Chondrocyte (in vitro differentiated cells): ENCODE data around the gene CLASP1. TPM values are rescaled to one million over a fixed set of nuclear protein-coding genes. Genes with fewer than 3 reads are reported as not detected.

Experiments
- DNase-seq: peaks from one replicate; pipeline ENCODE4 v3.0.0; 2021; ENCODE audit warnings: mixed read lengths, low spot score
- H3K27ac Mint-ChIP-seq: one replicate; pipeline ENCODE4 v1.8.0; 2021; ENCODE audit warnings: mild to moderate bottlenecking, moderate library complexity, mixed read lengths; ENCODE audit not compliant: unreplicated experiment
- H3K27me3 Mint-ChIP-seq: 2 replicates; pipeline ENCODE4 v1.8.0; 2021; ENCODE audit warnings: low read depth, mixed read lengths
- H3K36me3 Mint-ChIP-seq: 2 replicates; pipeline ENCODE4 v1.8.0; 2021; ENCODE audit warnings: low read depth, mixed read lengths
- H3K4me1 Mint-ChIP-seq: 2 replicates; pipeline ENCODE4 v1.8.0; 2021; ENCODE audit warnings: low read depth, mild to moderate bottlenecking, mixed read lengths
- H3K4me3 Mint-ChIP-seq: one replicate; pipeline ENCODE4 v1.8.0; 2021; ENCODE audit warnings: mild to moderate bottlenecking, moderate library complexity, mixed read lengths; ENCODE audit not compliant: unreplicated experiment
- H3K9me3 Mint-ChIP-seq: 2 replicates; pipeline ENCODE4 v1.8.0; 2021; ENCODE audit warnings: low read depth, mixed read lengths
- total RNA-seq: library from RNA; stranded (reverse); gene quantifications from 3 replicates; pipeline ENCODE4 v1.2.1, GENCODE V29; 2021
- TF ChIP-seq, protein P1 (sequence below): fragments of 200-600 bp; sonication (generic); IDR thresholded peaks from 2 replicates; pipeline ENCODE4 v1.5.0; 2021; ENCODE audit warnings: antibody characterized with exemption, mild to moderate bottlenecking, moderate library complexity

The CLASP1 gene
- total RNA-seq, 1 donor from 2014 or later = 56.0 TPM

DNA sequence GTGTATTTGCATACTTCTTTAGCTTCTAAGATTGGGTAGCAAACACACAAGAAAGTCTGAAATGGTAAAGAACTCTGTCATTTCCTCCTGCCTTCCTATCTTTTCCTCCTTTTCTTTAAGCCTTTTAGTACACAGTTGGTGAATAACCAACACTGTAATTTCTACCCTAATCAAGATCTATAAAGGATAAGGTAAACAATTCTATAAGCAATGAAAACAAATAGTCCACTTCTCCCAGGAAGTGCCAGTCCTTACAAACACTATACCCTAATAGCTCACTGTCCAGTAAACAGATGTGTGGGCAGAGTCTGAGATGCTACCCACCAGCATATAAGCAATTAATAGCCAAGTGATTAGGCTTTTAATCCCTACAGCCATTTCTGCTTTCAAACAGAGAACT is 283.2 kb downstream of the CLASP1 start:
- DNase-seq = no peak
- H3K36me3 Mint-ChIP-seq = peaks cover 26% of the 10 kb centered on the region
- peaks cover 19% of the 10 kb centered on the region for H3K4me1 Mint-ChIP-seq
- H3K9me3 Mint-ChIP-seq = no peaks in the 10 kb centered on the region
- no peak overlapping the region for H3K4me3 Mint-ChIP-seq
- TF ChIP-seq, protein P1, sequence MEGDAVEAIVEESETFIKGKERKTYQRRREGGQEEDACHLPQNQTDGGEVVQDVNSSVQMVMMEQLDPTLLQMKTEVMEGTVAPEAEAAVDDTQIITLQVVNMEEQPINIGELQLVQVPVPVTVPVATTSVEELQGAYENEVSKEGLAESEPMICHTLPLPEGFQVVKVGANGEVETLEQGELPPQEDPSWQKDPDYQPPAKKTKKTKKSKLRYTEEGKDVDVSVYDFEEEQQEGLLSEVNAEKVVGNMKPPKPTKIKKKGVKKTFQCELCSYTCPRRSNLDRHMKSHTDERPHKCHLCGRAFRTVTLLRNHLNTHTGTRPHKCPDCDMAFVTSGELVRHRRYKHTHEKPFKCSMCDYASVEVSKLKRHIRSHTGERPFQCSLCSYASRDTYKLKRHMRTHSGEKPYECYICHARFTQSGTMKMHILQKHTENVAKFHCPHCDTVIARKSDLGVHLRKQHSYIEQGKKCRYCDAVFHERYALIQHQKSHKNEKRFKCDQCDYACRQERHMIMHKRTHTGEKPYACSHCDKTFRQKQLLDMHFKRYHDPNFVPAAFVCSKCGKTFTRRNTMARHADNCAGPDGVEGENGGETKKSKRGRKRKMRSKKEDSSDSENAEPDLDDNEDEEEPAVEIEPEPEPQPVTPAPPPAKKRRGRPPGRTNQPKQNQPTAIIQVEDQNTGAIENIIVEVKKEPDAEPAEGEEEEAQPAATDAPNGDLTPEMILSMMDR = no peak
- H3K27me3 Mint-ChIP-seq = no peaks in the 10 kb centered on the region
- H3K27ac Mint-ChIP-seq = no peak overlapping the region

DNA sequence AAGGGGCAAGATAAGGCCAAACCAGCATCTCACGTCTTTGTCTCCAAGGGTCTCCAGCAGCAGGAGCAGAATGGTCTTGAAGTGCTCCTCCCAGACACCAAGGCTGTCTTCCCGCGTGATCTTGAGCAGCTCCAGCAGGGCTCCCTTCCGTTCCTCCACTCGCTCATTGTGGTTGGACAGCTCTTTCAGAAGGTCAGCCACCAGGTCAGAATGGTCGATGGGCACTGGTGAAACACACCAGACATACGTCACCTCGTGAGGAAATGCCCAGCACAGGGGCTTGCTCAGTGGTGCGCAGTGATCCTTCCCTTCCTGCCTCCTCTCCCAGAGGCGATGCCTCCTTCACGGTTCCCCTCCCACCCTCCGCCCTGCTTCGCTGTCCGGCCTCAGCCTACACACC is 284.2 kb downstream of the CLASP1 start:
- peaks cover 29% of the 10 kb centered on the region for H3K4me1 Mint-ChIP-seq
- DNase-seq = no peak
- H3K9me3 Mint-ChIP-seq = no peaks in the 10 kb centered on the region
- H3K4me3 Mint-ChIP-seq = no peak overlapping the region
- H3K27me3 Mint-ChIP-seq = no peaks in the 10 kb centered on the region
- no peak overlapping the region for H3K27ac Mint-ChIP-seq
- peaks cover 23% of the 10 kb centered on the region for H3K36me3 Mint-ChIP-seq
- TF ChIP-seq, protein P1 = no peak

DNA sequence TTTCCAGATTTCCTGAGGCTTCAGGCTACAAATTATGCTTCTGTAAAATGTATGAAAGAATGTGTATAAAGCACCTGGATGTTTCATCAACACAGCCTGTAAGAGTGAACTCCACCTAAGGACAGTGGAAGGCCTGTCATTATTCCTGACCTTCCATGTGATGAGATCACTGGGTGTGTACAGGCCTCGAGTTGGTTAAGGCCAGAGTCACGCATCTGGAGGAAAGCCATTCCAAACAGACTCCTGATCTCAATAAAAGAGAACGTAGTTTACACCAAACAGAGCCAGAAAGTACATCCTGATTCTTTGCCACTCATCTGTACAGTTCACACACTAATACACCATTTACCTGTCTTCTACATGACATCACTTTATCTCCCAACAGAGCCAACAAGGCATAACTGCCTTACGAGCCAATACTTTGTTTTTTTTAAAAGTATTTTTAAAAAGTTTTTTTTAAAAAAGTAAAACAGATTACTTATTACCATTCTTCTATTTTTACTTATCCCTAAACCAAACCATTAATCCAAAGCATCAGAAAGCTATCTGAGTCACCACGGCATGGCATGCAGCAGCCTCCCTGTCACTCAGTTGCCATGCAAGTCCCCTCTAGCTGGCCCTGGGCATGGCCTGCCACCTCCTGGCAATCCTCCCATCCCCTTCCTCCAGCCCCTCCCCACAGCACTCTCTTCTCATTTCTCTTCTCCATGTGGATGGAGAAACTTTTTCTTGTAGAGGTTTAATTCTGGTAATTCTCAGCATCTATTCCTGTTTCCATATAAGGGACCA is 285.4 kb downstream of the CLASP1 start:
- no peaks in the 10 kb centered on the region for H3K9me3 Mint-ChIP-seq
- peak overlapping the region; percentile 58 for H3K27ac Mint-ChIP-seq
- no peaks in the 10 kb centered on the region for H3K27me3 Mint-ChIP-seq
- TF ChIP-seq, protein P1 = no peak
- H3K36me3 Mint-ChIP-seq = peaks cover 20% of the 10 kb centered on the region
- no peak overlapping the region for H3K4me3 Mint-ChIP-seq
- peaks cover 32% of the 10 kb centered on the region for H3K4me1 Mint-ChIP-seq
- DNase-seq = no peak

DNA sequence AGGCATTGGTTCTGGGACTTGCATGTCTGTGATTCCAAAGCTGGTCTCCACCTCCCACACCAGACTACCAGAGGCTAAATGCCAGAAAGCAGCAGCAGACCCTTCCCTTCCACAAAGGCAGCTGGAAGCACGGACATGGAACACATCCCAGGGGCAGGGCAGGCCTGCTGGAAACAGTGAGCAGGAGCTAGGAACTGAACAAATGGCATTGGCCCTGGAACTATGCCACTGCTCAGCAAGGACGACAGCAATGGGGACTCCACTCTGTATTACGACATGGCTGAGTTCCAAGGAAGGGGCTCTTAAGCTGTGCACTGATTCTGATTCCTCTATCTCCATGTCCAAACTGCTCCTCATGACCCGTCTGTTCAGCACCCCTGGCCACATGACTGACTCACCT is 286.5 kb downstream of the CLASP1 start:
- peak overlapping the region; percentile 30 for H3K27ac Mint-ChIP-seq

DNA sequence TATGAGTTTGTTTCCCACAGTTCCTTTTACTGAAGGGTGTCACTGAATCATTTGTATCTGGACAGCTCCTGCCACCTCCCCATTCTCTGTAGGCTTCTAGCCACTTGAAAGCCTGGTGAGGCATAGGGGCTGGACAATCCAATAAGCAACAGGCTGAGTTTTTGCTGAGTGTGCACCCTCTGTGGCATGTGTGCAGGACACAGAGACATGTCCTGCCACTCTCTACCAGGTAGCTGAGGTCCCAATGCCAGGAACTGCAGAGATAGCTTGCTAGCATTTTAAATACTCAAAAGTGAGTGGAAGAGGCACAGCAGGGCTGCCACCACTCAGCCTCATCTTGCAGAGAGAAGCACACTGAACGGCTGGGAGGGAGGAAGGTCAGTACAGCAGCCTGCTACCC is 287.0 kb downstream of the CLASP1 start:
- Mint-ChIP-seq H3K27me3 (no peaks in the 10 kb centered on the region), H3K36me3 (peaks cover 17% of the 10 kb centered on the region), H3K27ac (no peak overlapping the region), H3K4me1 (peaks cover 34% of the 10 kb centered on the region), H3K9me3 (no peaks in the 10 kb centered on the region), H3K4me3 (no peak overlapping the region)
- no peak for DNase-seq
- TF ChIP-seq, protein P1 = no peak

More for the DNA sequence above, 286.5 kb downstream of the CLASP1 start:
- Mint-ChIP-seq H3K4me3 (no peak overlapping the region), H3K36me3 (peaks cover 17% of the 10 kb centered on the region), H3K4me1 (peaks cover 34% of the 10 kb centered on the region), H3K9me3 (no peaks in the 10 kb centered on the region), H3K27me3 (no peaks in the 10 kb centered on the region)
- DNase-seq = no peak
- TF ChIP-seq, protein P1 = no peak
